ENCODE measurements around the gene HIVEP3. TPM values are rescaled to one million over a fixed set of nuclear protein-coding genes. Genes with fewer than 3 reads are reported as not detected.

The HIVEP3 gene
- polyA plus RNA-seq, 1 of the 3 experiments (the other 2 are of a cell fraction), result 6.4 TPM

DNA sequence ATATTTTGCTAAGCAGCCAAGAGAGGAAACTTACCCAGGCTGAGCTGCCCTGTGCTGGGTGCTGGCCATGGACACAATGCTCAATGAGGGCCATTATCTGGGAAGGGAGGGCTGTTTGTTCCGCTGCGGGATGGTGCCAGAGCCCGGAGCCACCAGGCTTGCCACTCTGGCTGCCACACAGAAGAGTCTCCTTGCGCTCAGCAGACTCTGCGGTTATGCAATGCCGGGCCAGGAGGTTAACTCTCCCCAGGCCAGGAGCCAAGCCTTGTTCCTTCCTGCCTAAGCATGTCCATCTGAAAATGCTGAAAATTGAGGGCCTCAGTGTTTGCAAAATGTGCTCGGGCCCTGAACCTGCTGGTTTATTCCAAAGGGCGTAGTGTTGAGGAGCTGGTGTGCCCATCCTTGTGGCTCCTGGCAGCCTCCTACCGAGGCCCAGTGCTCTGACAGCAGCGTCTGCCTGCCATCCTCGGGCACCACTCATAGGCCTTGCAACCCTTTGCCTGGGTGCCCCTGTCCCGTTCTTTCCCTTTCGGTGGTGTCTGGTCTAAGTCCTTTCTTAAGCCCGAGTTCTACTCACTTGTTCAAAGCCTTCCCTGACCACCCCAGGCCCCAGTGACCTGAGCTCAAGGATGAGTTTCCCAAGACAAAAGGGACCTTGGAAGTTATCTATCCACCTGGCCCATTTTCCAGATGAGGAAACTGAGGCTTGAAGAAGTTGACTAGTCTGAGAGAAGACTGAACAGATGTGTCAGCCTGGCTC is 300.5 kb downstream of the HIVEP3 start:
- H4K20me1 ChIP-seq (ENCODE audit: insufficient read depth), result no peaks in the 10 kb centered on the region
- H3K4me2 ChIP-seq, result no peak overlapping the region
- ChIA-PET POLR2A (no interaction called here), CTCF (interaction anchor here (0.7 to 1.3 kb wide), 3 partner anchors 8 to 45 kb away, joined by 3 read pairs; no protein-coding TSS in a partner anchor)
- no peaks in the 10 kb centered on the region for H3K27me3 ChIP-seq (ENCODE audit: insufficient read depth)
- no peaks in the 10 kb centered on the region for H3K79me2 ChIP-seq (ENCODE audit: insufficient read depth)
- H2AFZ ChIP-seq (ENCODE audit: low read depth), result no peak overlapping the region
- DNase-seq, result no peak
- no peaks in the 10 kb centered on the region for H3K9me3 ChIP-seq
- H3F3A ChIP-seq (replicated peaks; ENCODE audit: insufficient read depth), result no peaks in the 10 kb centered on the region
- H3K4me1 ChIP-seq (ENCODE audit: control insufficient read depth in 1 of 2, insufficient read depth in 2 of 2, low read depth in 1 of 2, low read length in 1 of 2), result peaks cover 9 to 23% of the 10 kb centered on the region in 2 experiments; a peak in 3 of 4 replicates
- WGBS (ENCODE audit: low lambda C conversion rate), result 99% methylated on average over 8 of the region's 14 CpGs
- no peak overlapping the region for H3K27ac ChIP-seq (ENCODE audit: low read depth in 2 of 2, low read length in 1 of 2)
- no peak overlapping the region for H3K9ac ChIP-seq
- TF ChIP-seq, protein P1, sequence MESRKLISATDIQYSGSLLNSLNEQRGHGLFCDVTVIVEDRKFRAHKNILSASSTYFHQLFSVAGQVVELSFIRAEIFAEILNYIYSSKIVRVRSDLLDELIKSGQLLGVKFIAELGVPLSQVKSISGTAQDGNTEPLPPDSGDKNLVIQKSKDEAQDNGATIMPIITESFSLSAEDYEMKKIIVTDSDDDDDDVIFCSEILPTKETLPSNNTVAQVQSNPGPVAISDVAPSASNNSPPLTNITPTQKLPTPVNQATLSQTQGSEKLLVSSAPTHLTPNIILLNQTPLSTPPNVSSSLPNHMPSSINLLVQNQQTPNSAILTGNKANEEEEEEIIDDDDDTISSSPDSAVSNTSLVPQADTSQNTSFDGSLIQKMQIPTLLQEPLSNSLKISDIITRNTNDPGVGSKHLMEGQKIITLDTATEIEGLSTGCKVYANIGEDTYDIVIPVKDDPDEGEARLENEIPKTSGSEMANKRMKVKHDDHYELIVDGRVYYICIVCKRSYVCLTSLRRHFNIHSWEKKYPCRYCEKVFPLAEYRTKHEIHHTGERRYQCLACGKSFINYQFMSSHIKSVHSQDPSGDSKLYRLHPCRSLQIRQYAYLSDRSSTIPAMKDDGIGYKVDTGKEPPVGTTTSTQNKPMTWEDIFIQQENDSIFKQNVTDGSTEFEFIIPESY (IDR thresholded peaks at IDR 0.05; ENCODE audit: borderline replicate concordance, low read depth), result no peak
- TF ChIP-seq FOXJ3 (CRISPR knock-in tag; IDR thresholded peaks at IDR 0.05) (no peak), TEAD4 (IDR thresholded peaks at IDR 0.05; ENCODE audit: borderline replicate concordance, insufficient read depth) (no peak), CHD2 (IDR thresholded peaks at IDR 0.05; ENCODE audit: low read length, partially characterized antibody) (no peak), GABPA (IDR thresholded peaks at IDR 0.05; ENCODE audit: low read depth) (no peak), RXRA (IDR thresholded peaks at IDR 0.05; ENCODE audit: borderline replicate concordance, low read depth) (no peak), EP300 (IDR thresholded peaks at IDR 0.05; ENCODE audit: borderline replicate concordance in 1 of 2, low read depth in 1 of 2, low read length in 1 of 2) (no peak), TAF1 (IDR thresholded peaks at IDR 0.05; ENCODE audit: borderline replicate concordance, low read depth, low read length) (no peak), SIN3A (IDR thresholded peaks at IDR 0.05; ENCODE audit: borderline replicate concordance, low read depth, low read length) (no peak), SMC3 (IDR thresholded peaks at IDR 0.05; ENCODE audit: low read depth, low read length) (no peak)
- TF ChIP-seq, protein P2, sequence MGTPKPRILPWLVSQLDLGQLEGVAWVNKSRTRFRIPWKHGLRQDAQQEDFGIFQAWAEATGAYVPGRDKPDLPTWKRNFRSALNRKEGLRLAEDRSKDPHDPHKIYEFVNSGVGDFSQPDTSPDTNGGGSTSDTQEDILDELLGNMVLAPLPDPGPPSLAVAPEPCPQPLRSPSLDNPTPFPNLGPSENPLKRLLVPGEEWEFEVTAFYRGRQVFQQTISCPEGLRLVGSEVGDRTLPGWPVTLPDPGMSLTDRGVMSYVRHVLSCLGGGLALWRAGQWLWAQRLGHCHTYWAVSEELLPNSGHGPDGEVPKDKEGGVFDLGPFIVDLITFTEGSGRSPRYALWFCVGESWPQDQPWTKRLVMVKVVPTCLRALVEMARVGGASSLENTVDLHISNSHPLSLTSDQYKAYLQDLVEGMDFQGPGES (IDR thresholded peaks at IDR 0.05; ENCODE audit: low read depth, low read length), result no peak
- TF ChIP-seq, protein P3, sequence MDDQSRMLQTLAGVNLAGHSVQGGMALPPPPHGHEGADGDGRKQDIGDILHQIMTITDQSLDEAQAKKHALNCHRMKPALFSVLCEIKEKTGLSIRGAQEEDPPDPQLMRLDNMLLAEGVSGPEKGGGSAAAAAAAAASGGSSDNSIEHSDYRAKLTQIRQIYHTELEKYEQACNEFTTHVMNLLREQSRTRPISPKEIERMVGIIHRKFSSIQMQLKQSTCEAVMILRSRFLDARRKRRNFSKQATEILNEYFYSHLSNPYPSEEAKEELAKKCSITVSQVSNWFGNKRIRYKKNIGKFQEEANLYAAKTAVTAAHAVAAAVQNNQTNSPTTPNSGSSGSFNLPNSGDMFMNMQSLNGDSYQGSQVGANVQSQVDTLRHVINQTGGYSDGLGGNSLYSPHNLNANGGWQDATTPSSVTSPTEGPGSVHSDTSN (IDR thresholded peaks at IDR 0.05), result no peak
- TF ChIP-seq, protein P4, sequence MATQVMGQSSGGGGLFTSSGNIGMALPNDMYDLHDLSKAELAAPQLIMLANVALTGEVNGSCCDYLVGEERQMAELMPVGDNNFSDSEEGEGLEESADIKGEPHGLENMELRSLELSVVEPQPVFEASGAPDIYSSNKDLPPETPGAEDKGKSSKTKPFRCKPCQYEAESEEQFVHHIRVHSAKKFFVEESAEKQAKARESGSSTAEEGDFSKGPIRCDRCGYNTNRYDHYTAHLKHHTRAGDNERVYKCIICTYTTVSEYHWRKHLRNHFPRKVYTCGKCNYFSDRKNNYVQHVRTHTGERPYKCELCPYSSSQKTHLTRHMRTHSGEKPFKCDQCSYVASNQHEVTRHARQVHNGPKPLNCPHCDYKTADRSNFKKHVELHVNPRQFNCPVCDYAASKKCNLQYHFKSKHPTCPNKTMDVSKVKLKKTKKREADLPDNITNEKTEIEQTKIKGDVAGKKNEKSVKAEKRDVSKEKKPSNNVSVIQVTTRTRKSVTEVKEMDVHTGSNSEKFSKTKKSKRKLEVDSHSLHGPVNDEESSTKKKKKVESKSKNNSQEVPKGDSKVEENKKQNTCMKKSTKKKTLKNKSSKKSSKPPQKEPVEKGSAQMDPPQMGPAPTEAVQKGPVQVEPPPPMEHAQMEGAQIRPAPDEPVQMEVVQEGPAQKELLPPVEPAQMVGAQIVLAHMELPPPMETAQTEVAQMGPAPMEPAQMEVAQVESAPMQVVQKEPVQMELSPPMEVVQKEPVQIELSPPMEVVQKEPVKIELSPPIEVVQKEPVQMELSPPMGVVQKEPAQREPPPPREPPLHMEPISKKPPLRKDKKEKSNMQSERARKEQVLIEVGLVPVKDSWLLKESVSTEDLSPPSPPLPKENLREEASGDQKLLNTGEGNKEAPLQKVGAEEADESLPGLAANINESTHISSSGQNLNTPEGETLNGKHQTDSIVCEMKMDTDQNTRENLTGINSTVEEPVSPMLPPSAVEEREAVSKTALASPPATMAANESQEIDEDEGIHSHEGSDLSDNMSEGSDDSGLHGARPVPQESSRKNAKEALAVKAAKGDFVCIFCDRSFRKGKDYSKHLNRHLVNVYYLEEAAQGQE (IDR thresholded peaks at IDR 0.05; ENCODE audit: low read depth, low read length), result no peak
- TF ChIP-seq, protein P5, sequence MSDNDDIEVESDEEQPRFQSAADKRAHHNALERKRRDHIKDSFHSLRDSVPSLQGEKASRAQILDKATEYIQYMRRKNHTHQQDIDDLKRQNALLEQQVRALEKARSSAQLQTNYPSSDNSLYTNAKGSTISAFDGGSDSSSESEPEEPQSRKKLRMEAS (IDR thresholded peaks at IDR 0.05; ENCODE audit: low read depth), result no peak
- TF ChIP-seq, protein P6, sequence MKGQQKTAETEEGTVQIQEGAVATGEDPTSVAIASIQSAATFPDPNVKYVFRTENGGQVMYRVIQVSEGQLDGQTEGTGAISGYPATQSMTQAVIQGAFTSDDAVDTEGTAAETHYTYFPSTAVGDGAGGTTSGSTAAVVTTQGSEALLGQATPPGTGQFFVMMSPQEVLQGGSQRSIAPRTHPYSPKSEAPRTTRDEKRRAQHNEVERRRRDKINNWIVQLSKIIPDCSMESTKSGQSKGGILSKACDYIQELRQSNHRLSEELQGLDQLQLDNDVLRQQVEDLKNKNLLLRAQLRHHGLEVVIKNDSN (IDR thresholded peaks at IDR 0.05; ENCODE audit: borderline replicate concordance, low read depth), result no peak
- TF ChIP-seq, protein P7, sequence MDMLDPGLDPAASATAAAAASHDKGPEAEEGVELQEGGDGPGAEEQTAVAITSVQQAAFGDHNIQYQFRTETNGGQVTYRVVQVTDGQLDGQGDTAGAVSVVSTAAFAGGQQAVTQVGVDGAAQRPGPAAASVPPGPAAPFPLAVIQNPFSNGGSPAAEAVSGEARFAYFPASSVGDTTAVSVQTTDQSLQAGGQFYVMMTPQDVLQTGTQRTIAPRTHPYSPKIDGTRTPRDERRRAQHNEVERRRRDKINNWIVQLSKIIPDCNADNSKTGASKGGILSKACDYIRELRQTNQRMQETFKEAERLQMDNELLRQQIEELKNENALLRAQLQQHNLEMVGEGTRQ (IDR thresholded peaks at IDR 0.05; ENCODE audit: borderline replicate concordance, low read depth, low read length), result no peak
- no peaks in the 10 kb centered on the region for H3K9me2 ChIP-seq
- no peaks in the 10 kb centered on the region for H3K36me3 ChIP-seq (replicated peaks in 1 of 2; ENCODE audit: control insufficient read depth in 1 of 2, insufficient read depth in 2 of 2, low read length in 1 of 2)
- H3K4me3 ChIP-seq (ENCODE audit: low read depth in 2 of 2, low read length in 1 of 2), result no peak overlapping the region
